Activated T-helper 9 cell treated with anti-CD3 and anti-CD28 coated beads, Interleukin-2, amount 50 U/mL, for 16 hours (primary cell): Measurements from ENCODE around the gene CEP192.

Source experiments
- DNase-seq: peaks from one replicate; pipeline ENCODE4 v3.0.0-alpha.2; 2020; ENCODE audit warnings: low read depth

Gene CEP192

DNA sequence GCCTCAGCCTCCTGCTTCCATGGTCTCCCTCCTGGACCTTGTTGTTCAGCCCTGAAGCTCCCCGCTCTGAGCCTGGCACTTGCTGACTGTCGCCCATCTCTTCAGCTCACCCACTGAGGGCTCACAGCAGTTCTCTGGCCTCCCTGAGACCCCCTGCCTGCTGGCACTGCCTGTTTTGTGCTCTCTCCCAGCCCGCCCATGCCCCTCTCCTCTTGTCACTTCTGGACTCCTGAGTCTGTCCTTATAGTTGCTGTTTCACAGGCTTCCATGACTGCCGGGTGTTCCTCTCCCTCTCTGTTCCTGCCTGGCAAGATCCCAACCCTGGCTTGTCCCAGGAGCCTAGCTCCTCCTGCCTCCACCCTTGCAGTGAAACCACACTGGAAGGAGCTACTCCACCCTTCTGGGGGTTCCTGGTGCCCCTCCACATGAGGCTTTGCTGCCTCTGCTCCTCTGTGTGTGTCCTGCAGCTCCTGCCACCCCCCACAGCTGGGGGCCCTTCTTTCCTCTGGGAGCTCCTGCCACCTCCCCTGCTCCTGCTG is 110.6 kb downstream of the CEP192 start:
- no peak for DNase-seq

DNA sequence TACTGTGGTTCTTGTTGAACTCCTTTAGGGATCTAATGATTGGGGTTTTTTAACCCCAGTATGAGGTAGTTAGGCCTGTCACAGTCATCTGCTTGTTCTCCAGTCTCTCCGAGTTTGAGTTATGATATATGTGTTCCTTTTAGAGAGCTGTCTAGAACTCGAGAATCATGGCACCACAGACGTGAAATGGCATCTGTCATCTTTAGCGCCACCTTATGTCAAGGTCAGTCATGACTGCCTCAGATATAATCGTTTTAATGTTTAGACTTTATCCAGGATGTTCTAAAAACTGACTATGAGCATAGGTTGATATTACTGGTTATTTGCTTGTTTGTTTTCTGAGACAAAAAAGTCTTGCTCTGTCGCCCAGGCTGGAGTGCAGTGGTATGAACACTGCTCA is 112.2 kb downstream of the CEP192 start:
- no peak for DNase-seq

GRCh38 chr18:13105059-13105458 is 113.9 kb downstream of the CEP192 start:
- DNase-seq, result no peak

DNA sequence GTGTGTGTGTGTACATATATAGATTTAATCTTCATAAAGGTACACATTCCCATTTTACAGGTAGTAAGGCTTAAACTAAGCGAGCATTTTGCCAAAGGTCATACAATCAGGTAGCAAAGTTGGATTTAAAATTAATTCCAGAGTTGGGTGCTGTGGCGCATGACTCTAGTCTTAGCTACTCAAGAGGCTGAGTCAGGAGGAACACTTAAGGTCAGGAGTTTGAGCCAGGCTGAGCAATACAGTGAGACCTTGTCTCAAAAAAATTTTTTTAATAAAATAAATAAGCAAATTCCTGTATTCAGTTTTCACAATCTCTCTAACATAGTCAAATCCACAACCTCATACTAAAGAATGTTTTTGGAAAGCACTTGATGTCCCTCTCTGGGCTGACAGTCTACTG is 115.9 kb downstream of the CEP192 start:
- no peak for DNase-seq

DNA sequence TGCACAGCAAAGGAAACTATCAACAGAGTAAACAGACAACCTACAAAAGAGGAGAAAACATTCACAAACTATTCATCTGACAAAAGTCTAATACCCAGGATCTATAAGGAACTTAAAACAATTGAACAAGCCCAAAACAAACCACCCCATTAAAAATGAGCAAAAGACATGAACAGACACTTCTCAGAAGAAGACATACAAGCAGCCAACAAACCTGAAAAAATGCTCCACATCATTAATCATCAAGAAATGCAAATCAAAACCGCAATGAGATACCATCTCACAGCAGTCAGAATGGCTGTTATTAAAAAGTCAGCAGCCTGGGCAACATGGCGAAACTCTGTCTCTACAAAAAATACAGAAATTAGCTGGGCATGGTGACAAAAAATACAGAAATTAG is 117.2 kb downstream of the CEP192 start:
- DNase-seq, result no peak

DNA sequence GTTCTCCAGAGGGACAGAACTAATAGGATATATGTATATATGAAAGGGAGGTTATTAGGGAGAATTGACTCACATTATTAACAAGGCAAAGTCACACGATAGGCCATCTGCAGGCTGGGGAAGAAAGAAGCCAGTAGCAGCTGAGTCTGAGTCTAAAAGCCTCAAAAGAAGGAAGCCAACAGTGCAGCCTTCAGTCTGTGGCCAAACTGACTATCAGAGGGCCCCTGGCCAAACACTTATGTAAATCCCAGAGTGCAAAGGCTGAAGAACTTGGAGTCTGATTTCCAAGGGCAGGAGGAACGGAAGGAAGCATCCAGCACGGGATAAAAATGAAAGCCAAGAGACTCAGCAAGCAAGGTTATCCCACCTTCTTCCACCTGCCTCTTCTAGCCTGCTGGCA is 119.4 kb downstream of the CEP192 start:
- DNase-seq, result no peak

DNA sequence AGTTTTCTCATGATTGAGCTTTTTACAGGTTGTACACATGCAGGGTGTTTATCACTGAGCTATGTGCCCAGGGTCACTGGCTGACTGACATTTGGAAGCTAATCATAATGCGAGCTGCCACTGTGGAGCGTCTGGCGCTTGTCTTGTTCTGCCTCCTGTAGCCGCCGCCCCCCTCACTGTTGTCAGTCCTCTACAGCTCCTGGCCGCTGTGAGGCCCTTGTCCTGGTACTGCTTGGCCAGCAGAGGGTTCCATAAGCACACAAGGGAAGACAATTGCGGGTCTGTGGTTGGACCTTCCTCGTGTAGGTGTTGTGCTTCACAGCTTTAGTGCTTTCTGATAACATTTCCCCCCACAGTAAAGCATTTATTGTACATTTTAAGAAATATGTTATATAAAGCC is 121.8 kb downstream of the CEP192 start:
- DNase-seq, result no peak

GRCh38 chr18:13120255-13120654 is 129.1 kb downstream of the CEP192 start:
- no peak for DNase-seq

GRCh38 chr18:13120983-13121441 is 129.8 kb downstream of the CEP192 start:
- DNase-seq, result no peak

DNA sequence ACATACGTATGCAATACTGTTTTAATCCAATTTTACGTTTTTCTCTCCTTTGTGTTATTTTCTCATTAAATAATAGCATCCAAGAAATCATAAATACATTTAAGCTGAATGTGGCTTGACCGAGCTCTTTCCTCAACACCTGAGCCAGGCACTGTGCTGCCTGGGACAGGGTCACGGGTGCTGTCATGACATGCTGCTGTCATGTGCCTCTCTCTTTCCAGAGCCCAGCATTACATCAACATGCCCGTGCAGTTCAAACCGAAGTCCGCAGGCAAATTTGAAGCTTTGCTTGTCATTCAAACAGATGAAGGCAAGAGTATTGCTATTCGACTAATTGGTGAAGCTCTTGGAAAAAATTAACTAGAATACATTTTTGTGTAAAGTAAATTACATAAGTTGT is 133.2 kb downstream of the CEP192 start:
- DNase-seq, result no peak

DNA sequence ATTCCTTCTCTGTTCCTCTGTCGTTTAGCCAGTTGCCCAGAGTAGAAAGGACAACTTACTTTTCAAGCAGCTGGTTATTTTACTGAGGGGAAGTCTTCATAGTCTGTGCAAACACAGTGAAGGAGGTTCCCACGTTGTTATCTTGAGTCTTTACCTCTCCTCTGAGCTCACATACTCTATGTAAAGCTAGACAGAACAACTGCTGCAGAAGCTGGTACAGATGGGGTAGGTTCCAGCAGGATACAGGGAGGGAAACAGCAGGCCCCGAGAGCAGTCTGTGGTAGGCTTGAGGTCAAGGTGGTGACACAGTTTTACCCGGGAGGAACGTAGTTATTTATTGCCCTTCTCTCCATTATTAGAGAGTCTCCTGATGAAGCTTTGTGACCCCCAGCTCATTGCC is 134.0 kb downstream of the CEP192 start:
- DNase-seq, result no peak

GRCh38 chr18:13126966-13127598 is 135.9 kb downstream of the CEP192 start:
- no peak for DNase-seq

DNA sequence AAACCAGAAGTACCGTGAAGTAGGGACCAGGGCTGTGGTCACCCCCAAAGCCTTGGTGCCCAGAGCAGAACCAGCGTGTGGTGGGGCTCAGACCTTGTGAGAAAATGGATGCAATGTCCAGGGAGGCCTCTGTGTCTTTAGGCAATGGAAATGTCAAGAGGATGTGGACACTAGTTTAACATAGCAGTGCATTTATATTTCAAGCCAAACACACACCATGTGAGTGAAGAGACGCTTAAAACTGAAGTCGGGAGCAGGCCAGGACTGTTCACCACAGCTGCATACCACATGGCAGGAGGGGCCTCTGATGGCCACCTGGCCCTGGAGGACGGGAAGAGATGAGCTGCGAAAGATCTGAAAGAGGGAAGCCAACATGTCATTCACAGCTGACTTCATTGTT is 140.1 kb downstream of the CEP192 start:
- DNase-seq, result no peak

- DNase-seq, result no peak
Measured at GRCh38 chr18:13134551-13135401, 143.6 kb downstream of the CEP192 start.

- no peak for DNase-seq
Measured at GRCh38 chr18:13136056-13136903, 145.1 kb downstream of the CEP192 start.

DNA sequence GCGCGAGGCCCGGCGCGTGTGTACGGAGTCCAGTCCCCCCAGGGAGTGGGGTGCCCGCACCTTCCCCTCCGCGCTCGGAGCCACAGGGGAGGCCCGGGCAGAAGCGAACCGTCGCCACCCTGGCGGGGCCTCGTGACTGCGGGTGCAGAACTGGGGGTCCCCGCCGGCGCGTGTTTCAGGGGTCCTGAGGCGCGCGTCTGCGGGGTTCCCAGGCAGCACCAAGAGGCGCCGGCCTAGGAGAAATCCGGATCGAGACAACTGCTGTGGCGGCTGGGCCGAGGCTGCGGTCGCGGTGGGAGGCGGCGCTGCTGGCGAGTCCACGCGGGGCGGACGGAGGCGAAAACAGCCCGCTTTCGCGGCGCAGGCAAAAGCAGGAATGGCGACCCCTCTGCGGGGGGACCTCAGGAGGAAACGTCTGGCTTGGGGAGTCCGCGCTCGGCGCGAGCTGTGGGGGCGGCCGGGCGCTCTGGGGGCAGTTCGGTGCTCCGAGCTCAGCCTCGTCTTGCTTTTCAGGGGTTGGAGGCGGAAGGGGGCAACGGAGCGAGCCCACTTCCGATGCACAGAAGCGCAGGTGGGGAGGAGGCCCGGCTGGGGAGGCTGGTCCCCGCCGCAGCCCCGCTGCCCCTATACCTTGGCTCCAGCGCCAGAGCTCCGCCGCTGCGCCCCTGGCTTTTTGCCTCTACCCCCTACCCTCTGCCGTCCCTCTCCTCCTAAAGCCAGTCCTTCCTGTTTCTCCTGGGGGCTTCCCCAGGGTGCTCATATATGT is 145.9 kb downstream of the CEP192 start:
- peak; percentile 11 for DNase-seq

GRCh38 chr18:13137670-13138419 is 146.7 kb downstream of the CEP192 start:
- peak; percentile 43 for DNase-seq

- no peak for DNase-seq
Measured at GRCh38 chr18:13138420-13139139, 147.4 kb downstream of the CEP192 start.

DNA sequence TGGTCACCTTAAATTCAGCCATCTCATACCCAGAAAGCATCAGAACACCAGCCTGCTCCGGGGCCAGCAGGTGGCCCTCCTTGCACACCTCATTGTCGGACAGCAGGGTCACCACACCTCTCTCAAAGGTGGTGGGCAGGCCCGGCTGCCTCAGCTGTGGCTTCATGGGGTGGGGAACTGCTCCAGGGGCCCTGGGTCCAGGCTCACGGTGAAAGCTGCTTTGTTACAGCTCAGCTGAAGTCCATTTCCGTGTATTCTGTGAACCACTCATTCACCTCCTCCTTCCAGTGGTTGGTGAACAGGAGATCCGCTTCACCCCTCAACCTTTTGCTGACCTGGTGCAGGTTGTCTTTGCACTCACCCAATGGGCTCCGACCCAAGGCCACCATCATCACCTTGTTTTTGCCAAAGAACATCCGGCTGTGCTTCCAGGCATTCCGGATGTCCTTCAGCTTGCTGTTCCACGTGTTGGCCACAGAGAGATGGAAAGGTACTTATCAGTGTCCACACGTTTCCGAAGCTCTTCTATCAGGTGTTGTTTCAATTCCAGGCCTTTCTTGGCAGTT is 148.8 kb downstream of the CEP192 start:
- no peak for DNase-seq

- DNase-seq, result no peak
Measured at GRCh38 chr18:13141209-13141608, 150.0 kb downstream of the CEP192 start.
